Neural cell (in vitro differentiated cells): ENCODE results near the gene PGP. TPM values are rescaled to one million over a fixed set of nuclear protein-coding genes. Genes with fewer than 3 reads are reported as not detected.

Experiments
- H2AFZ ChIP-seq: fragments of 200-600, 300-800 bp; sonication (generic), shearing (Covaris generic); 2 replicates; pipeline ENCODE4 v1.6.0; 2014; ENCODE audit warnings: low read depth, mild to moderate bottlenecking, antibody characterized with exemption, low read length, moderate library complexity
- H3F3A ChIP-seq: fragments of 200-600 bp; shearing (Covaris generic); 2 replicates; pipeline ENCODE4 v1.6.1; 2016; ENCODE audit warnings: mild to moderate bottlenecking, moderate library complexity, mixed read lengths, antibody characterized with exemption, low read length; ENCODE audit not compliant: insufficient read depth, poor library complexity, severe bottlenecking
- H3K27ac ChIP-seq: fragments of 200-600, 300-800 bp; sonication (generic), shearing (Covaris generic); 2 replicates; pipeline ENCODE4 v1.5.1; 2014; ENCODE audit warnings: mild to moderate bottlenecking, low read length, moderate library complexity
- H3K27me3 ChIP-seq: fragments of 300-800, 200-600 bp; sonication (generic), shearing (Covaris generic); 2 replicates; pipeline ENCODE4 v1.6.0; 2014; ENCODE audit warnings: mild to moderate bottlenecking, low read depth, low read length, moderate library complexity; ENCODE audit not compliant: insufficient read depth
- H3K36me3 ChIP-seq: fragments of 300-800, 200-600 bp; sonication (generic), shearing (Covaris generic); 2 replicates; pipeline ENCODE4 v1.5.1; 2014; ENCODE audit warnings: mild to moderate bottlenecking, antibody characterized with exemption, low read length, moderate library complexity; ENCODE audit not compliant: insufficient read depth
- H3K4me2 ChIP-seq: fragments of 300-800, 200-600 bp; sonication (generic), shearing (Covaris generic); 2 replicates; pipeline ENCODE4 v1.6.0; 2014; ENCODE audit warnings: mild to moderate bottlenecking, low read length
- H3K4me3 ChIP-seq: fragments of 300-800, 200-600 bp; sonication (generic), shearing (Covaris generic); 2 replicates; pipeline ENCODE4 v1.5.1; 2014; ENCODE audit warnings: mild to moderate bottlenecking, low read length, moderate library complexity
- H3K79me2 ChIP-seq: fragments of 200-600 bp; shearing (Covaris generic); replicated peaks from 2 replicates; pipeline ENCODE4 v1.6.0; 2014; ENCODE audit warnings: mild to moderate bottlenecking, low read length, moderate library complexity; ENCODE audit not compliant: insufficient read depth
- H3K9ac ChIP-seq: fragments of 300-800, 200-600 bp; sonication (generic), shearing (Covaris generic); 2 replicates; pipeline ENCODE4 v1.6.1; 2016; ENCODE audit warnings: mild to moderate bottlenecking, low read length, mixed read lengths
- H3K9me2 ChIP-seq: fragments of 200-600 bp; shearing (Covaris generic); 2 replicates; pipeline ENCODE4 v1.6.1; 2016; ENCODE audit warnings: mild to moderate bottlenecking, low read length, mixed read lengths; ENCODE audit not compliant: insufficient read depth
- H3K9me3 ChIP-seq: fragments of 200-600, 300-800 bp; sonication (generic), shearing (Covaris generic); 2 replicates; pipeline ENCODE4 v1.6.1; 2016; ENCODE audit warnings: mild to moderate bottlenecking, mixed run types, low read length, moderate library complexity, mixed read lengths
- H4K20me1 ChIP-seq: fragments of 200-600 bp; shearing (Covaris generic); 2 replicates; pipeline ENCODE4 v1.6.1; 2016; ENCODE audit warnings: mild to moderate bottlenecking, mixed run types; ENCODE audit not compliant: insufficient read depth
- CTCF ChIP-seq: fragments of 450-650 bp; IDR thresholded peaks from 2 replicates; pipeline ENCODE4 v1.5.1; 2014; ENCODE audit warnings: antibody characterized with exemption, mild to moderate bottlenecking, moderate library complexity; ENCODE audit not compliant: poor library complexity, severe bottlenecking
- EP300 ChIP-seq: fragments of 450-650 bp; conservative IDR thresholded peaks from 2 replicates; pipeline ENCODE4 v1.6.1; 2014; ENCODE audit warnings: antibody characterized with exemption, mild to moderate bottlenecking, moderate library complexity; ENCODE audit not compliant: poor library complexity, severe bottlenecking
- EZH2 ChIP-seq: fragments of 200-600, 300-800 bp; shearing (Covaris generic), sonication (generic); IDR thresholded peaks from 2 replicates; pipeline ENCODE4 v1.6.1; 2014; ENCODE audit warnings: antibody characterized with exemption, low read length, borderline replicate concordance, mild to moderate bottlenecking; ENCODE audit not compliant: insufficient read depth, poor library complexity, severe bottlenecking
- MXI1 ChIP-seq: fragments of 450-650 bp; conservative IDR thresholded peaks from 2 replicates; pipeline ENCODE4 v1.6.1; 2014; ENCODE audit warnings: antibody characterized with exemption, mild to moderate bottlenecking; ENCODE audit not compliant: poor library complexity, severe bottlenecking
- POLR2AphosphoS5 ChIP-seq: IDR thresholded peaks from 2 replicates; pipeline ENCODE4 v1.6.1; 2012
- RAD21 ChIP-seq: fragments of 450-650 bp; conservative IDR thresholded peaks from 2 replicates; pipeline ENCODE4 v1.6.1; 2014; ENCODE audit warnings: antibody characterized with exemption, mild to moderate bottlenecking, moderate library complexity
- REST ChIP-seq: IDR thresholded peaks from 2 replicates; pipeline ENCODE4 v1.6.1; 2012; ENCODE audit warnings: borderline replicate concordance
- SMC3 ChIP-seq: fragments of 450-650 bp; conservative IDR thresholded peaks from 2 replicates; pipeline ENCODE4 v1.6.1; 2014; ENCODE audit warnings: antibody characterized with exemption, mild to moderate bottlenecking, moderate library complexity; ENCODE audit not compliant: poor library complexity
- TAF1 ChIP-seq: IDR thresholded peaks from 2 replicates; pipeline ENCODE4 v1.6.1; 2012; ENCODE audit warnings: low read depth
- polyA plus RNA-seq: library from polyadenylated mRNA; depleted of rRNA; stranded (reverse); fragments of >200 nt; gene quantifications from 2 replicates; pipeline ENCODE4 v1.2.3, GENCODE V29; 2014

PGP gene
- polyA plus RNA-seq, 1 donor from 2014 or later = 44.1 TPM

GRCh38 chr16:2205967-2206313 lies 8.7 kb downstream of the PGP start:
- Histone ChIP-seq H3K9me2 (no peaks in the 10 kb centered on the region), H3K27ac (peak overlapping the region; percentile 91), H3K4me2 (peak overlapping the region; percentile 90), H3K9ac (peak overlapping the region; percentile 96), H3K79me2 (peaks cover 3% of the 10 kb centered on the region), H3K4me3 (peak overlapping the region; percentile 84), H3F3A (no peaks in the 10 kb centered on the region), H4K20me1 (no peaks in the 10 kb centered on the region), H3K9me3 (no peaks in the 10 kb centered on the region), H2AFZ (no peak overlapping the region), H3K27me3 (no peaks in the 10 kb centered on the region), H3K36me3 (peaks cover 6% of the 10 kb centered on the region)
- TF ChIP-seq CTCF (no peak), MXI1 (no peak), POLR2AphosphoS5 (no peak), REST (no peak), EZH2 (no peak), SMC3 (no peak), TAF1 (no peak), EP300 (no peak), RAD21 (no peak)

GRCh38 chr16:2205104-2205966 lies 9.3 kb downstream of the PGP start, which contains the start of gene MLST8:
TSS of gene MLST8 (plus strand) at chr16:2205454. CDS start at chr16:2206086, 632 bp downstream.
- Histone ChIP-seq H4K20me1 (no peaks in the 10 kb centered on the region), H3K9ac (peak within 1 kb of the TSS; percentile 96), H3K4me2 (peak within 1 kb of the TSS; percentile 90), H3K27me3 (no peaks in the 10 kb centered on the region), H3K4me3 (peak within 1 kb of the TSS; percentile 84), H2AFZ (peak within 1 kb of the TSS; percentile 83), H3K9me2 (no peaks in the 10 kb centered on the region), H3K79me2 (peaks cover 3% of the 10 kb centered on the region), H3F3A (no peaks in the 10 kb centered on the region), H3K9me3 (no peaks in the 10 kb centered on the region), H3K27ac (peak within 1 kb of the TSS; percentile 91), H3K36me3 (peaks cover 6% of the 10 kb centered on the region)
- TF ChIP-seq EZH2 = no peak
- TF ChIP-seq CTCF = peak; percentile 54
- peak; percentile 28 for TF ChIP-seq TAF1
- TF ChIP-seq REST = peak; percentile 75
- peak; percentile 8 for TF ChIP-seq RAD21
- TF ChIP-seq POLR2AphosphoS5 = peak; percentile 94
- TF ChIP-seq SMC3 = peak; percentile 34
- peak; percentile 69 for TF ChIP-seq EP300
- TF ChIP-seq MXI1 = peak; percentile 94
